ENCODE measurements around the gene TRIM71.

TRIM71 gene

DNA sequence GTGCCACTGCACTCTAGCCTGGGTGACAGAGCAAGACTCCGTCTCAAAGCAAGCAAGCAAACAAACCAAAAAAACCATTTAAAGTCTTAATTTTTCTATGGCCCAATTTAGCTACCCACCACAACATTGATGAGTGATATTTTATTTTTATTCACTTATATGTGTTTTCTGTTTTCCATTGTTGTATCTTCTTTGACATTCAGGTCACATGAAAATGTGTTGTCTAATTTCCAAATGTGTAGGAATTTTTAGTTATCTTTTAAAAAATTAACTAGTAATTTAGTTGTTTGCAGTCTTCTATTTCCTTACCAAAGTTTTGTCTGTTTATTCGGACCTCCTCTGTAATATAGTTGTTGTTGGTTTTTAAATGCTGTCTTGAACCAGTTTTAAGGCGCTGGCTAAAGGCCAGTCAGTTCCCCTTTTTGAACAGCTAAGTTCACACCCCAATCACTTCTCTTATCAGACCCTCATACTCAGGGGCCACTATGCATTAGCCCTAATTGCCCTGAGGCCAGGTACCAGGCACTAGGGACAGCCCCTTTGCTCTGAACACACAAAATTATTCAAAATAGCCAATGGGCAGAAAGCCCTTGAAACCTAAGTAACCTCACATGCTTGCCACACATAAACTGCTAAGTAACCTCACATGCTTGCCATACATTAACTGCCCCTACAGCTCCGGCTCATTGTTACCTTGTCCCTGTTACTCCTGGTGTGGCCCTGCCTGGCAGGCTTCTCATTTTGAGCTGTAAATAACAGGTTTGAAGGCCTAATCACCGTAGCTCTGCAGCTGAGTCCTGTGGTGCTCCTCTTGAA is 129.4 kb downstream of the TRIM71 start:
- H3K27ac ChIP-seq (ENCODE audit: extremely low read depth, low read depth, low read length): no peak overlapping the region
- no peaks in the 10 kb centered on the region for H3K4me1 ChIP-seq (ENCODE audit: control insufficient read depth, insufficient read depth, low read length)
- ChIA-PET POLR2A (interaction anchor here (0.6 kb wide), 1 partner anchor 538 kb away, joined by 3 read pairs; no protein-coding TSS in a partner anchor), CTCF (interaction anchor here (0.7 to 5.4 kb wide), 11 partner anchors 13 to 840 kb away, joined by 3 to 60 read pairs (median 5); no protein-coding TSS in a partner anchor)
- peak; percentile 92 for TF ChIP-seq ZNF133 (tag by site-specific recombination; IDR thresholded peaks at IDR 0.05)
- TF ChIP-seq ZNF335 (tag by site-specific recombination; conservative IDR thresholded peaks at IDR 0.05): no peak
- no peak for TF ChIP-seq ZFP41 (tag by site-specific recombination; IDR thresholded peaks at IDR 0.05; ENCODE audit: borderline replicate concordance)
- TF ChIP-seq ZNF350 (tag by site-specific recombination; IDR thresholded peaks at IDR 0.05): no peak
- no peaks in the 10 kb centered on the region for H3K9me3 ChIP-seq (ENCODE audit: control insufficient read depth, insufficient read depth, low read depth, low read length)
- H3K36me3 ChIP-seq (ENCODE audit: control insufficient read depth in 2 of 2, insufficient read depth in 1 of 2, low read length in 2 of 2): no peaks in the 10 kb centered on the region
- no peak overlapping the region for H3K4me3 ChIP-seq (ENCODE audit: low read depth, low read length)
